IMR-90 (cell line): ENCODE results near the gene SHC2. TPM values are rescaled to one million over a fixed set of nuclear protein-coding genes. Genes with fewer than 3 reads are reported as not detected.

Experiments
- ATAC-seq: fragments of 200-7000 bp; cut with Tn5 transposase; 2 replicates; pipeline ENCODE4 v1.9.1; 2020; ENCODE audit warnings: low read depth, mild to moderate bottlenecking, moderate library complexity
- BruUV-seq: library from RNA; stranded (reverse); fragments of 400-500 nt; replicated peaks from 2 replicates; lab custom pipeline; 2021; lab: Mats Ljungman, UMichigan
- CTCF ChIA-PET: fragments of 300-600 bp; formaldehyde crosslinking; extraction: SDS; loops from one replicate; lab custom pipeline; 2021; ENCODE audit warnings: antibody characterized with exemption; lab: Yijun Ruan, JAX
- POLR2A ChIA-PET: fragments of 300-600 bp; sonication (Branson Sonifier 250); formaldehyde crosslinking; loops from one replicate; lab custom pipeline; 2022; ENCODE audit warnings: antibody characterized with exemption; ENCODE audit not compliant: unreplicated experiment; lab: Charles Lee
- DNase-seq: peaks from one replicate; pipeline ENCODE4 v3.0.0; 2013
- H2AFZ ChIP-seq: replicated peaks from 2 replicates; pipeline ENCODE3; 2013; ENCODE audit warnings: low read length, mild to moderate bottlenecking; ENCODE audit not compliant: poor library complexity
- H2AK5ac ChIP-seq: 2 replicates; pipeline ENCODE4 v1.6.1; 2013; ENCODE audit warnings: low read depth, low read length, inconsistent platforms
- H2AK9ac ChIP-seq: replicated peaks from 2 replicates; pipeline ENCODE3; 2013; ENCODE audit warnings: mild to moderate bottlenecking, low read depth, low read length, moderate library complexity; ENCODE audit not compliant: poor library complexity
- H2BK120ac ChIP-seq: 2 replicates; pipeline ENCODE4 v1.6.1; 2013; ENCODE audit warnings: low read depth, low read length, inconsistent platforms
- H2BK15ac ChIP-seq: 3 replicates; pipeline ENCODE4 v1.6.1; 2013; ENCODE audit warnings: low read depth, low read length, inconsistent platforms
- H2BK20ac ChIP-seq: 2 replicates; pipeline ENCODE4 v1.6.1; 2013; ENCODE audit warnings: low read depth, mild to moderate bottlenecking, inconsistent platforms, low read length, moderate library complexity
- H2BK5ac ChIP-seq: 2 replicates; pipeline ENCODE4 v1.6.1; 2013; ENCODE audit warnings: mild to moderate bottlenecking, low read depth, low read length, inconsistent platforms; ENCODE audit not compliant: poor library complexity, severe bottlenecking
- H3K14ac ChIP-seq: replicated peaks from 2 replicates; pipeline ENCODE4 v1.6.1; 2013; ENCODE audit warnings: low read depth, low read length, inconsistent platforms
- H3K18ac ChIP-seq: 2 replicates; pipeline ENCODE4 v1.6.1; 2013; ENCODE audit warnings: low read depth, low read length, control low read depth
- H3K23ac ChIP-seq: 2 replicates; pipeline ENCODE4 v1.6.1; 2013; ENCODE audit warnings: low read depth, low read length, inconsistent platforms
- H3K27ac ChIP-seq: 2 replicates; pipeline ENCODE4 v1.5.1; 2013; ENCODE audit warnings: mild to moderate bottlenecking, control low read depth, low read length; ENCODE audit not compliant: insufficient read depth
- H3K27me3 ChIP-seq: 2 replicates; pipeline ENCODE4 v1.6.1; 2013; ENCODE audit warnings: low read length; ENCODE audit not compliant: control insufficient read depth, insufficient read depth
- H3K36me3 ChIP-seq: 2 replicates; pipeline ENCODE4 v1.6.1; 2013; ENCODE audit warnings: low read length, mixed read lengths; ENCODE audit not compliant: control insufficient read depth, insufficient read depth
- H3K4ac ChIP-seq: 2 replicates; pipeline ENCODE4 v1.6.1; 2013; ENCODE audit warnings: low read depth, low read length, inconsistent platforms
- H3K4me1 ChIP-seq: 2 replicates; pipeline ENCODE4 v1.6.1; 2013; ENCODE audit warnings: low read length, mixed read lengths; ENCODE audit not compliant: control insufficient read depth, insufficient read depth
- H3K4me2 ChIP-seq: 2 replicates; pipeline ENCODE4 v1.6.1; 2013; ENCODE audit warnings: low read depth, mild to moderate bottlenecking, control low read depth, low read length, moderate library complexity
- H3K4me3 ChIP-seq: 2 replicates; pipeline ENCODE4 v1.5.1; 2013; ENCODE audit warnings: low read depth, mild to moderate bottlenecking, control low read depth, low read length, moderate library complexity; ENCODE audit not compliant: insufficient read depth
- H3K56ac ChIP-seq: 2 replicates; pipeline ENCODE4 v1.6.1; 2013; ENCODE audit warnings: low read length, inconsistent platforms; ENCODE audit not compliant: insufficient read depth; ENCODE audit errors: extremely low read depth
- H3K79me1 ChIP-seq, 2 experiments: 2 replicates each; pipeline ENCODE4 v1.6.1; 2013; ENCODE audit warnings: low read length in 2 of 2, inconsistent platforms in 1 of 2, low read depth in 1 of 2
- H3K9ac ChIP-seq: 2 replicates; pipeline ENCODE4 v1.6.1; 2013; ENCODE audit warnings: low read depth, low read length, control low read depth
- H3K9me1 ChIP-seq: 2 replicates; pipeline ENCODE4 v1.6.1; 2013; ENCODE audit warnings: low read length, inconsistent platforms; ENCODE audit not compliant: insufficient read depth
- H3K9me3 ChIP-seq: 2 replicates; pipeline ENCODE4 v1.6.1; 2013; ENCODE audit warnings: low read length; ENCODE audit not compliant: control insufficient read depth, insufficient read depth
- H4K20me1 ChIP-seq: 2 replicates; pipeline ENCODE4 v1.6.1; 2013; ENCODE audit warnings: low read length, inconsistent platforms; ENCODE audit not compliant: insufficient read depth
- H4K5ac ChIP-seq: 2 replicates; pipeline ENCODE4 v1.6.1; 2013; ENCODE audit warnings: mild to moderate bottlenecking, low read depth, low read length, control low read depth
- H4K8ac ChIP-seq, 2 experiments: 2 replicates each; pipeline ENCODE4 v1.6.1; 2013; ENCODE audit warnings: low read depth in 2 of 2, low read length in 2 of 2, control low read depth in 1 of 2, inconsistent platforms in 1 of 2
- H4K91ac ChIP-seq: 2 replicates; pipeline ENCODE4 v1.6.1; 2013; ENCODE audit warnings: low read depth, low read length, inconsistent platforms; ENCODE audit not compliant: insufficient read depth
- CHD1 ChIP-seq: IDR thresholded peaks from 2 replicates; pipeline ENCODE4 v1.6.1; 2012; ENCODE audit warnings: low read depth, low read length, improper control_type of control experiment
- FOS ChIP-seq: fragments of 150-350 bp; IDR thresholded peaks from 2 replicates; pipeline ENCODE4 v1.6.1; 2016; ENCODE audit warnings: low read depth, low read length
- MAFK ChIP-seq: IDR thresholded peaks from 2 replicates; pipeline ENCODE4 v1.6.1; 2012; ENCODE audit warnings: low read depth, low read length, improper control_type of control experiment
- MXI1 ChIP-seq: IDR thresholded peaks from 2 replicates; pipeline ENCODE4 v1.6.1; 2012; ENCODE audit warnings: low read depth, mild to moderate bottlenecking, low read length, moderate library complexity, borderline replicate concordance
- NFE2L2 ChIP-seq: fragments of 150-350 bp; IDR thresholded peaks from 2 replicates; pipeline ENCODE4 v1.6.1; 2016; ENCODE audit warnings: low read depth, mild to moderate bottlenecking, low read length
- RAD21 ChIP-seq: IDR thresholded peaks from 2 replicates; pipeline ENCODE4 v1.6.1; 2012; ENCODE audit warnings: low read length, improper control_type of control experiment
- SMC3 ChIP-seq: fragments of 150-350 bp; IDR thresholded peaks from 2 replicates; pipeline ENCODE4 v1.6.1; 2016; ENCODE audit warnings: low read depth, mild to moderate bottlenecking, antibody characterized with exemption, low read length, moderate library complexity
- WGBS, 2 experiments: methylation state at CpG; one replicate each; pipeline versions ENCODE4 v1.1.5 to v1.1.7; 2013; ENCODE audit warnings: missing lambda C conversion rate in 2 of 2; ENCODE audit not compliant: insufficient read length in 1 of 2; ENCODE audit errors: extremely low coverage in 2 of 2; 5-methylcytosine and 5-hydroxymethylcytosine counted together
- dilution Hi-C: fragments of 300-500 bp; cut with HindIII; formaldehyde crosslinking; loops from one replicate; pipeline ENCODE4 v1.14.3; 2018; ENCODE audit warnings: low sequenced_read_pairs; ENCODE audit not compliant: unreplicated experiment
- in situ Hi-C: fragments of 300-500 bp; cut with MboI; formaldehyde crosslinking; loops from 3 replicates; pipeline ENCODE4 v1.14.3; 2019; ENCODE audit warnings: low sequenced_read_pairs, inconsistent platforms, mixed read lengths
- intact Hi-C: fragments of 100-400 bp; cut with micrococcal nuclease; formaldehyde crosslinking; loops from 2 replicates; pipeline ENCODE4 v1.10.0; 2022
- polyA plus RNA-seq, 3 experiments: library from polyadenylated mRNA; depleted of rRNA; stranded (reverse); fragments of >200 nt; gene quantifications; 2 replicates each; pipeline ENCODE4 v1.2.3, GENCODE V29; 2012; ENCODE audit warnings: low replicate concordance in 1 of 3
- total RNA-seq: library from RNA; depleted of rRNA; stranded (reverse); fragments of >200 nt; gene quantifications from 2 replicates; pipeline ENCODE4 v1.2.3, GENCODE V29; 2012
- TF ChIP-seq, protein P1 (sequence below): fragments of 150-350 bp; IDR thresholded peaks from 2 replicates; pipeline ENCODE4 v1.6.1; 2016; ENCODE audit warnings: low read depth, mild to moderate bottlenecking, low read length, moderate library complexity, borderline replicate concordance

The SHC2 gene
- total and polyA plus RNA-seq, 2 of the 4 experiments (the other 2 are of a cell fraction), result 0.68 TPM; not detected in 1

DNA sequence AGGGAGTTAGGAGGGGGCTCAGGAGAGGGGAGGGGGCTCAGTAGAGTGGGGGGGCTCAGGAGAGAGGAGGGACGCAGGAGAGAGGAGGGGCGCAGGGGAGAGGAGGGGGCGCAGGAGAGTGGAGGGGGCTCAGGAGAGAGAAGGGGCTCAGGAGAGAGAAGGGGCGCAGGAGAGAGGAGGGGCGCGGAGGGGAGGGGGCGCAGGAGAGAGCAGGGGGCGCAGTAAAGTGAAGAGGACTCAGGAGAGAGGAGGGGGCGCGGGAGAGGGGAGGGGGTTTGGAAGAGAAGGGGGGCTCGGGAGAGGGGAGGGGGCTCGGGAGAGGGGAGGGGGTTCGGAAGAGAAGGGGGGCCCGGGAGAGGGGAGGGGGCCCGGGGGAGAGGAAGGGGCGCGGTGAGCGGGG is 36.2 kb upstream of the SHC2 start:
- H2BK15ac ChIP-seq, result no peak overlapping the region
- DNase-seq (no peak), ATAC-seq (no peak)
- intact Hi-C loops (no loop called here), in situ Hi-C loops (no loop called here), dilution Hi-C loops (no loop called here)
- H2AK5ac ChIP-seq, result no peak overlapping the region
- H3K9me3 ChIP-seq, result no peaks in the 10 kb centered on the region
- no peak overlapping the region for H2AK9ac ChIP-seq
- H3K79me1 ChIP-seq, result no peaks in the 10 kb centered on the region
- no peaks in the 10 kb centered on the region; the same call in 1 of the 2 replicates for H3K4me1 ChIP-seq
- no peak overlapping the region for H3K18ac ChIP-seq
- no TSS peak for BruUV-seq
- H3K27ac ChIP-seq, result no peak overlapping the region
- H3K23ac ChIP-seq, result no peak overlapping the region
- H2AFZ ChIP-seq, result no peak overlapping the region
- H3K4ac ChIP-seq, result no peak overlapping the region
- H3K56ac ChIP-seq, result no peak overlapping the region
- H2BK120ac ChIP-seq, result no peak overlapping the region
- ChIA-PET CTCF (no interaction called here), POLR2A (no interaction called here)
- no peak overlapping the region for H3K4me2 ChIP-seq
- H3K36me3 ChIP-seq, result no peaks in the 10 kb centered on the region
- 0% methylated on average over 3 of the region's 18 CpGs; no CpG with 5 or more reads in 1 of the 2 experiments for WGBS, 2 experiments
- no peaks in the 10 kb centered on the region for H4K20me1 ChIP-seq
- H3K27me3 ChIP-seq, result peaks cover 32% of the 10 kb centered on the region
- H4K91ac ChIP-seq, result no peak overlapping the region
- H4K5ac ChIP-seq, result no peak overlapping the region
- TF ChIP-seq FOS (no peak), MXI1 (no peak), SMC3 (no peak), CHD1 (no peak), RAD21 (no peak), NFE2L2 (no peak), MAFK (no peak)
- TF ChIP-seq, protein P1, sequence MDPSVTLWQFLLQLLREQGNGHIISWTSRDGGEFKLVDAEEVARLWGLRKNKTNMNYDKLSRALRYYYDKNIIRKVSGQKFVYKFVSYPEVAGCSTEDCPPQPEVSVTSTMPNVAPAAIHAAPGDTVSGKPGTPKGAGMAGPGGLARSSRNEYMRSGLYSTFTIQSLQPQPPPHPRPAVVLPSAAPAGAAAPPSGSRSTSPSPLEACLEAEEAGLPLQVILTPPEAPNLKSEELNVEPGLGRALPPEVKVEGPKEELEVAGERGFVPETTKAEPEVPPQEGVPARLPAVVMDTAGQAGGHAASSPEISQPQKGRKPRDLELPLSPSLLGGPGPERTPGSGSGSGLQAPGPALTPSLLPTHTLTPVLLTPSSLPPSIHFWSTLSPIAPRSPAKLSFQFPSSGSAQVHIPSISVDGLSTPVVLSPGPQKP, result no peak
- no peak overlapping the region for H4K8ac ChIP-seq
- H3K9ac ChIP-seq, result no peak overlapping the region
- no peaks in the 10 kb centered on the region for H3K9me1 ChIP-seq
- H2BK20ac ChIP-seq, result no peak overlapping the region
- no peak overlapping the region for H3K14ac ChIP-seq
- no peak overlapping the region for H3K4me3 ChIP-seq
- H2BK5ac ChIP-seq, result no peak overlapping the region
